Activated naive CD8-positive, alpha-beta T cell (primary cell): ENCODE measurements around the gene PLAAT5.
A peak's percentile ranks its signal among the peaks of the same experiment; 100 is the strongest.

Source experiments
- H3K27ac Mint-ChIP-seq: one replicate; pipeline ENCODE4 v1.8.0; 2021; ENCODE audit warnings: mixed read lengths
- H3K27me3 Mint-ChIP-seq: one replicate; pipeline ENCODE4 v1.8.0; 2021; ENCODE audit warnings: mixed read lengths
- H3K36me3 Mint-ChIP-seq: one replicate; pipeline ENCODE4 v1.8.0; 2021; ENCODE audit warnings: mixed read lengths
- H3K4me1 Mint-ChIP-seq: one replicate; pipeline ENCODE4 v1.8.0; 2021; ENCODE audit warnings: low read depth, mixed read lengths
- H3K4me3 Mint-ChIP-seq: one replicate; pipeline ENCODE4 v1.8.0; 2021; ENCODE audit warnings: mild to moderate bottlenecking, mixed read lengths
- H3K9me3 Mint-ChIP-seq: one replicate; pipeline ENCODE4 v1.8.0; 2021; ENCODE audit warnings: low read depth, mixed read lengths

Gene PLAAT5

GRCh38 chr11:63504933-63505586 is 14.1 kb upstream of the PLAAT5 start:
- H3K36me3 Mint-ChIP-seq: peaks cover 7% of the 10 kb centered on the region
- H3K4me3 Mint-ChIP-seq: no peak overlapping the region
- H3K27me3 Mint-ChIP-seq: no peaks in the 10 kb centered on the region
- peaks cover 15% of the 10 kb centered on the region for H3K4me1 Mint-ChIP-seq
- H3K9me3 Mint-ChIP-seq: peaks cover 6% of the 10 kb centered on the region
- H3K27ac Mint-ChIP-seq: no peak overlapping the region

- Mint-ChIP-seq H3K36me3 (peaks cover 10% of the 10 kb centered on the region), H3K27ac (no peak overlapping the region), H3K27me3 (no peaks in the 10 kb centered on the region), H3K4me3 (no peak overlapping the region), H3K4me1 (peaks cover 15% of the 10 kb centered on the region), H3K9me3 (peaks cover 11% of the 10 kb centered on the region)
Observed at GRCh38 chr11:63504054-63504453, 13.1 kb upstream of the PLAAT5 start.

- Mint-ChIP-seq H3K27me3 (peaks cover 3% of the 10 kb centered on the region), H3K9me3 (peaks cover 11% of the 10 kb centered on the region), H3K4me3 (no peak overlapping the region), H3K36me3 (peaks cover 14% of the 10 kb centered on the region), H3K4me1 (peaks cover 15% of the 10 kb centered on the region), H3K27ac (no peak overlapping the region)
Observed at GRCh38 chr11:63503492-63503891, 12.5 kb upstream of the PLAAT5 start.

- H3K27me3 Mint-ChIP-seq: peaks cover 3% of the 10 kb centered on the region
- no peak overlapping the region for H3K4me3 Mint-ChIP-seq
- H3K27ac Mint-ChIP-seq: no peak overlapping the region
- H3K9me3 Mint-ChIP-seq: peaks cover 11% of the 10 kb centered on the region
- H3K36me3 Mint-ChIP-seq: peaks cover 17% of the 10 kb centered on the region
- peaks cover 11% of the 10 kb centered on the region for H3K4me1 Mint-ChIP-seq
Observed at GRCh38 chr11:63502252-63502820, 11.4 kb upstream of the PLAAT5 start.

GRCh38 chr11:63501236-63501635 is 10.3 kb upstream of the PLAAT5 start:
- H3K9me3 Mint-ChIP-seq: peaks cover 11% of the 10 kb centered on the region
- H3K27ac Mint-ChIP-seq: no peak overlapping the region
- peaks cover 11% of the 10 kb centered on the region for H3K4me1 Mint-ChIP-seq
- peaks cover 19% of the 10 kb centered on the region for H3K36me3 Mint-ChIP-seq
- H3K4me3 Mint-ChIP-seq: no peak overlapping the region
- H3K27me3 Mint-ChIP-seq: peaks cover 3% of the 10 kb centered on the region

GRCh38 chr11:63499874-63500273 is 8.9 kb upstream of the PLAAT5 start:
- Mint-ChIP-seq H3K4me1 (peaks cover 10% of the 10 kb centered on the region), H3K9me3 (peaks cover 11% of the 10 kb centered on the region)

GRCh38 chr11:63494975-63495374 is 4.0 kb upstream of the PLAAT5 start:
- peaks cover 5% of the 10 kb centered on the region for H3K9me3 Mint-ChIP-seq
- H3K4me1 Mint-ChIP-seq: peaks cover 16% of the 10 kb centered on the region
- peaks cover 10% of the 10 kb centered on the region for H3K27me3 Mint-ChIP-seq
- H3K4me3 Mint-ChIP-seq: no peak overlapping the region
- no peak overlapping the region for H3K27ac Mint-ChIP-seq
- peaks cover 17% of the 10 kb centered on the region for H3K36me3 Mint-ChIP-seq

More at GRCh38 chr11:63499874-63500273, 8.9 kb upstream of the PLAAT5 start:
- peaks cover 3% of the 10 kb centered on the region for H3K27me3 Mint-ChIP-seq
- H3K4me3 Mint-ChIP-seq: no peak overlapping the region
- peaks cover 19% of the 10 kb centered on the region for H3K36me3 Mint-ChIP-seq
- H3K27ac Mint-ChIP-seq: no peak overlapping the region

- Mint-ChIP-seq H3K36me3 (peaks cover 9% of the 10 kb centered on the region), H3K27ac (no peak overlapping the region), H3K4me1 (peaks cover 16% of the 10 kb centered on the region), H3K27me3 (peaks cover 7% of the 10 kb centered on the region), H3K9me3 (no peaks in the 10 kb centered on the region), H3K4me3 (no peak overlapping the region)
Observed at GRCh38 chr11:63493127-63493526, 2.2 kb upstream of the PLAAT5 start.

- peaks cover 7% of the 10 kb centered on the region for H3K27me3 Mint-ChIP-seq
- H3K4me3 Mint-ChIP-seq: no peak overlapping the region
- H3K9me3 Mint-ChIP-seq: no peaks in the 10 kb centered on the region
Observed at GRCh38 chr11:63492441-63492840, 1.5 kb upstream of the PLAAT5 start.

GRCh38 chr11:63491636-63492372 is 837 bp upstream of the PLAAT5 start:
- Mint-ChIP-seq H3K4me3 (peak overlapping the region; percentile 89), H3K9me3 (no peaks in the 10 kb centered on the region), H3K36me3 (peaks cover 5% of the 10 kb centered on the region), H3K27ac (no peak overlapping the region), H3K4me1 (peaks cover 16% of the 10 kb centered on the region), H3K27me3 (peaks cover 7% of the 10 kb centered on the region)

More at GRCh38 chr11:63492441-63492840, 1.5 kb upstream of the PLAAT5 start:
- peaks cover 7% of the 10 kb centered on the region for H3K36me3 Mint-ChIP-seq
- H3K4me1 Mint-ChIP-seq: peaks cover 16% of the 10 kb centered on the region
- H3K27ac Mint-ChIP-seq: no peak overlapping the region

GRCh38 chr11:63491240-63491587 is 247 bp upstream of the PLAAT5 start:
- Mint-ChIP-seq H3K27ac (no peak overlapping the region), H3K36me3 (peaks cover 5% of the 10 kb centered on the region), H3K4me3 (peak overlapping the region; percentile 89)

GRCh38 chr11:63489879-63490278 is 1.1 kb downstream of the PLAAT5 start:
- Mint-ChIP-seq H3K27me3 (peaks cover 7% of the 10 kb centered on the region), H3K4me1 (peaks cover 16% of the 10 kb centered on the region), H3K4me3 (peak overlapping the region; percentile 33), H3K27ac (no peak overlapping the region), H3K9me3 (peaks cover 8% of the 10 kb centered on the region), H3K36me3 (peaks cover 12% of the 10 kb centered on the region)

More at GRCh38 chr11:63491240-63491587, 247 bp upstream of the PLAAT5 start:
- no peaks in the 10 kb centered on the region for H3K9me3 Mint-ChIP-seq
- peaks cover 16% of the 10 kb centered on the region for H3K4me1 Mint-ChIP-seq
- H3K27me3 Mint-ChIP-seq: peaks cover 7% of the 10 kb centered on the region

GRCh38 chr11:63488789-63489188 is 2.2 kb downstream of the PLAAT5 start:
- H3K36me3 Mint-ChIP-seq: peaks cover 14% of the 10 kb centered on the region
- H3K9me3 Mint-ChIP-seq: peaks cover 11% of the 10 kb centered on the region

GRCh38 chr11:63485777-63486176 is 5.2 kb downstream of the PLAAT5 start:
- Mint-ChIP-seq H3K27ac (no peak overlapping the region), H3K4me1 (peaks cover 3% of the 10 kb centered on the region), H3K27me3 (no peaks in the 10 kb centered on the region), H3K9me3 (peaks cover 11% of the 10 kb centered on the region), H3K4me3 (no peak overlapping the region), H3K36me3 (peaks cover 14% of the 10 kb centered on the region)

More at GRCh38 chr11:63488789-63489188, 2.2 kb downstream of the PLAAT5 start:
- peaks cover 5% of the 10 kb centered on the region for H3K27me3 Mint-ChIP-seq
- H3K4me1 Mint-ChIP-seq: peaks cover 16% of the 10 kb centered on the region
- no peak overlapping the region for H3K27ac Mint-ChIP-seq
- H3K4me3 Mint-ChIP-seq: no peak overlapping the region

GRCh38 chr11:63480039-63480438 is 10.9 kb downstream of the PLAAT5 start:
- Mint-ChIP-seq H3K4me1 (no peaks in the 10 kb centered on the region), H3K9me3 (peaks cover 11% of the 10 kb centered on the region), H3K4me3 (no peak overlapping the region), H3K27ac (no peak overlapping the region), H3K36me3 (peaks cover 9% of the 10 kb centered on the region), H3K27me3 (no peaks in the 10 kb centered on the region)
